Transverse colon (tissue), 4 donors: Measurements from ENCODE around the gene SLC39A12. TPM values are rescaled to one million over a fixed set of nuclear protein-coding genes. Genes with fewer than 3 reads are reported as not detected.

Experiments used
- DNase-seq: peaks from one replicate; pipeline ENCODE4 v3.0.0-alpha.2; 2019
- H3K27ac ChIP-seq, 4 donors: fragments of 200-600 bp; sonication (generic); 2 replicates each; pipeline ENCODE4 v1.5.1; 2016 to 2018; ENCODE audit warnings: inconsistent platforms in 4 of 4
- H3K27me3 ChIP-seq: fragments of 200-600 bp; sonication (generic); 2 replicates; pipeline ENCODE4 v1.5.1; 2017; ENCODE audit warnings: inconsistent platforms
- H3K36me3 ChIP-seq, 4 donors: fragments of 200-600 bp; sonication (generic); 2 replicates each; pipeline ENCODE4 v1.5.1; 2017 to 2019; ENCODE audit warnings: inconsistent platforms in 4 of 4
- H3K4me1 ChIP-seq, 4 donors: fragments of 200-600 bp; sonication (generic); 2 replicates each; pipeline ENCODE4 v1.5.1; 2017 to 2020; ENCODE audit warnings: inconsistent platforms in 4 of 4
- H3K4me3 ChIP-seq, 4 donors: fragments of 200-600 bp; sonication (generic); 1 replicate in 1 of 4; 2 replicates in 3 of 4; pipeline versions ENCODE4 v1.5.1 to v1.6.1; 2017 to 2019; ENCODE audit warnings: inconsistent platforms in 4 of 4
- H3K9me3 ChIP-seq, 2 donors: fragments of 200-600 bp; sonication (generic); 2 replicates each; pipeline ENCODE4 v1.5.1; 2017 to 2019; ENCODE audit warnings: inconsistent platforms in 2 of 2
- CTCF ChIP-seq, 5 experiments: fragments of 200-600 bp in 3 of 5; fragments of 450-650 bp in 2 of 5; sonication (generic) in 3 of 5; IDR thresholded peaks; 1 replicate in 2 of 5; 2 replicates in 3 of 5; pipeline ENCODE4 v1.5.1; 2016 to 2017; ENCODE audit warnings: antibody characterized with exemption in 5 of 5, inconsistent platforms in 3 of 5, mild to moderate bottlenecking in 2 of 5, moderate library complexity in 1 of 5
- EP300 ChIP-seq: sonication (generic); formaldehyde crosslinking; IDR thresholded peaks from one replicate; pipeline ENCODE4 v1.6.1; 2017; ENCODE audit warnings: antibody characterized with exemption, low read depth
- POLR2A ChIP-seq: fragments of 450-650 bp; IDR thresholded peaks from one replicate; pipeline ENCODE4 v1.6.1; 2016; ENCODE audit warnings: antibody characterized with exemption, mild to moderate bottlenecking, moderate library complexity
- POLR2AphosphoS5 ChIP-seq, 3 donors: sonication (generic); formaldehyde crosslinking; IDR thresholded peaks; one replicate each; pipeline ENCODE4 v1.6.1; 2016; ENCODE audit warnings: antibody characterized with exemption in 3 of 3
- WGBS, 2 donors: methylation state at CpG; one replicate each; pipeline ENCODE4 v1.1.5; 2018; ENCODE audit warnings: low coverage in 1 of 2; 5-methylcytosine and 5-hydroxymethylcytosine counted together
- in situ Hi-C, 4 donors: fragments of 200-750 bp; cut with MboI; loops; one replicate each; pipeline versions ENCODE4 v1.15.0 to v1.15.1; 2017; ENCODE audit warnings: low sequenced_read_pairs in 3 of 4, low pct_ligation_motif_present in 1 of 4, low pct_unique_long_range_greater_than_20kb in 1 of 4
- intact Hi-C: fragments of 100-400 bp; cut with DNase I; formaldehyde crosslinking; loops from one replicate; pipeline ENCODE4 v1.15.1; 2023; ENCODE audit warnings: low total_unique reads
- total RNA-seq, 4 donors: library from RNA; depleted of rRNA; stranded (reverse); fragments of >200 nt; gene quantifications; one replicate each; pipeline ENCODE4 v1.1.0, GENCODE V29; 2016

Gene SLC39A12
- total RNA-seq, 4 donors from 2014 or later, result 0.14 TPM; not detected in 3

- intact Hi-C loops, result no loop called here
- no peak for TF ChIP-seq EP300
- TF ChIP-seq POLR2AphosphoS5 (IDR thresholded peaks at IDR 0.05), result no peak
- no peak for TF ChIP-seq CTCF (IDR thresholded peaks at IDR 0.05)
- no peak for TF ChIP-seq POLR2A
- no peaks in the 10 kb centered on the region for H3K36me3 ChIP-seq
- H3K27me3 ChIP-seq, result no peaks in the 10 kb centered on the region
- in situ Hi-C loops, result loop anchor here in 1 of 4 donors (25.0 kb wide), 1 partner anchor 474 kb away; the partner anchor contains the start of gene HACD1
- H3K4me1 ChIP-seq, result peaks cover 0 to 17% (median 3%) of the 10 kb centered on the region in 4 donors
- H3K27ac ChIP-seq, result peak overlapping the region in 3 of 4 donors; percentile 51 to 72 (median 52)
- no peak for DNase-seq
- no peak overlapping the region for H3K4me3 ChIP-seq
- H3K9me3 ChIP-seq, result no peaks in the 10 kb centered on the region
Measured at GRCh38 chr10:18086746-18087145, 135.0 kb downstream of the SLC39A12 start.

GRCh38 chr10:18087355-18087754 is 135.6 kb downstream of the SLC39A12 start:
- WGBS, 2 donors, result 62 to 68% methylated on average over 3 to 5 of the region's 5 CpGs
- intact Hi-C loops, result no loop called here
- Histone ChIP-seq H3K9me3 (no peaks in the 10 kb centered on the region), H3K36me3 (no peaks in the 10 kb centered on the region), H3K27ac (peak overlapping the region in 3 of 4 donors; percentile 51 to 72 (median 52)), H3K4me1 (peaks cover 0 to 17% (median 3%) of the 10 kb centered on the region in 4 donors), H3K27me3 (no peaks in the 10 kb centered on the region), H3K4me3 (no peak overlapping the region)
- no peak for TF ChIP-seq EP300
- TF ChIP-seq POLR2AphosphoS5 (IDR thresholded peaks at IDR 0.05), result peak in 2 of 3 donors; percentile 41 to 58
- in situ Hi-C loops, result loop anchor here in 1 of 4 donors (25.0 kb wide), 1 partner anchor 475 kb away; the partner anchor contains the start of gene HACD1
- DNase-seq, result peak; percentile 24

Other genes with a start within 250 kb of the SLC39A12 start
- gene TMEM236, start 199.7 kb upstream of the SLC39A12 start, total RNA-seq, result 10 to 100 TPM; 16.9 to 79.6 (median 42.9) TPM
- gene MRC1, start 142.6 kb upstream of the SLC39A12 start, total RNA-seq, result 10 to 100 TPM in 2 of 4 donors, 1 to 10 TPM in 2; 2.8 to 22.1 (median 15.2) TPM
- gene CACNB2, start 188.5 kb downstream of the SLC39A12 start, total RNA-seq, result 100 to 1,000 TPM in 1 of 4 donors, 10 to 100 TPM in 3; 16.2 to 338 (median 23.7) TPM